Caco-2 (cell line): ENCODE measurements around the gene GLB1L2. TPM values are rescaled to one million over a fixed set of nuclear protein-coding genes. Genes with fewer than 3 reads are reported as not detected.

ENCODE experiments used
- BruUV-seq: library from RNA; stranded (reverse); fragments of 400-500 nt; replicated peaks from 2 replicates; lab custom pipeline; 2021; lab: Mats Ljungman, UMichigan
- CTCF ChIA-PET: fragments of 300-600 bp; sonication (Branson Sonifier 250); formaldehyde crosslinking; loops from one replicate; lab custom pipeline; 2022; ENCODE audit warnings: antibody characterized with exemption; lab: Charles Lee
- POLR2A ChIA-PET: fragments of 300-600 bp; sonication (Branson Sonifier 250); formaldehyde crosslinking; loops from one replicate; lab custom pipeline; 2022; ENCODE audit warnings: antibody characterized with exemption; lab: Charles Lee
- DNase-seq, 2 experiments: peaks; one replicate each; pipeline versions ENCODE4 v3.0.0 to v3.0.0-alpha.2; 2020 to 2022
- H3K27me3 ChIP-seq: replicated peaks from 2 replicates; pipeline ENCODE4 v1.6.0; 2011; ENCODE audit warnings: low read length; ENCODE audit not compliant: control insufficient read depth, insufficient read depth
- H3K36me3 ChIP-seq: 2 replicates; pipeline ENCODE4 v1.5.1; 2011; ENCODE audit warnings: low read length; ENCODE audit not compliant: control insufficient read depth, insufficient read depth
- H3K4me1 ChIP-seq: fragments of 250-450 bp; sonication (Bioruptor Pico); 2 replicates; pipeline ENCODE4 v1.5.1; 2020; ENCODE audit warnings: mild to moderate bottlenecking
- H3K4me3 ChIP-seq: 2 replicates; pipeline ENCODE4 v1.5.1; 2011; ENCODE audit warnings: low read depth, mild to moderate bottlenecking, control low read depth, low read length
- H3K9me3 ChIP-seq: fragments of 250-450 bp; sonication (Bioruptor Pico); 2 replicates; pipeline ENCODE4 v1.5.1; 2020; ENCODE audit warnings: mild to moderate bottlenecking, moderate library complexity
- H3K27ac Mint-ChIP-seq: one replicate; pipeline ENCODE4 v1.8.0; 2022; ENCODE audit warnings: mixed read lengths; ENCODE audit not compliant: unreplicated experiment
- H3K27me3 Mint-ChIP-seq: one replicate; pipeline ENCODE4 v1.8.0; 2022; ENCODE audit warnings: mixed read lengths; ENCODE audit not compliant: insufficient read depth, unreplicated experiment
- H3K36me3 Mint-ChIP-seq: one replicate; pipeline ENCODE4 v1.8.0; 2022; ENCODE audit warnings: mild to moderate bottlenecking, mixed read lengths; ENCODE audit not compliant: insufficient read depth, unreplicated experiment
- H3K4me1 Mint-ChIP-seq: one replicate; pipeline ENCODE4 v1.8.0; 2022; ENCODE audit warnings: low read depth, mixed read lengths; ENCODE audit not compliant: unreplicated experiment
- H3K4me3 Mint-ChIP-seq: one replicate; pipeline ENCODE4 v1.8.0; 2022; ENCODE audit warnings: mild to moderate bottlenecking, moderate library complexity, mixed read lengths; ENCODE audit not compliant: unreplicated experiment
- H3K9me3 Mint-ChIP-seq: one replicate; pipeline ENCODE4 v1.8.0; 2022; ENCODE audit warnings: mixed read lengths; ENCODE audit not compliant: unreplicated experiment
- intact Hi-C: fragments of 100-400 bp; cut with micrococcal nuclease; formaldehyde crosslinking; loops from one replicate; pipeline ENCODE4 v1.10.0; 2022; ENCODE audit not compliant: unreplicated experiment
- total RNA-seq: library from RNA; stranded (reverse); gene quantifications from 2 replicates; pipeline ENCODE4 v1.2.3, GENCODE V29; 2022
- TF ChIP-seq, protein P1 (sequence below), 2 experiments: fragments of 200-600 bp in 1 of 2; IDR thresholded peaks; 1 replicate in 1 of 2; 2 replicates in 1 of 2; pipeline versions ENCODE4 v1.5.1 to v1.8.0; 2011 to 2022; ENCODE audit warnings: antibody characterized with exemption in 1 of 2, control low read depth in 1 of 2, inconsistent platforms in 1 of 2, low read depth in 1 of 2, low read length in 1 of 2, mild to moderate bottlenecking in 1 of 2, moderate library complexity in 1 of 2; ENCODE audit not compliant: insufficient read depth in 1 of 2, severe bottlenecking in 1 of 2, unreplicated experiment in 1 of 2

Gene GLB1L2
- total RNA-seq, 1 experiment from 2014 or later = 15.8 TPM

DNA sequence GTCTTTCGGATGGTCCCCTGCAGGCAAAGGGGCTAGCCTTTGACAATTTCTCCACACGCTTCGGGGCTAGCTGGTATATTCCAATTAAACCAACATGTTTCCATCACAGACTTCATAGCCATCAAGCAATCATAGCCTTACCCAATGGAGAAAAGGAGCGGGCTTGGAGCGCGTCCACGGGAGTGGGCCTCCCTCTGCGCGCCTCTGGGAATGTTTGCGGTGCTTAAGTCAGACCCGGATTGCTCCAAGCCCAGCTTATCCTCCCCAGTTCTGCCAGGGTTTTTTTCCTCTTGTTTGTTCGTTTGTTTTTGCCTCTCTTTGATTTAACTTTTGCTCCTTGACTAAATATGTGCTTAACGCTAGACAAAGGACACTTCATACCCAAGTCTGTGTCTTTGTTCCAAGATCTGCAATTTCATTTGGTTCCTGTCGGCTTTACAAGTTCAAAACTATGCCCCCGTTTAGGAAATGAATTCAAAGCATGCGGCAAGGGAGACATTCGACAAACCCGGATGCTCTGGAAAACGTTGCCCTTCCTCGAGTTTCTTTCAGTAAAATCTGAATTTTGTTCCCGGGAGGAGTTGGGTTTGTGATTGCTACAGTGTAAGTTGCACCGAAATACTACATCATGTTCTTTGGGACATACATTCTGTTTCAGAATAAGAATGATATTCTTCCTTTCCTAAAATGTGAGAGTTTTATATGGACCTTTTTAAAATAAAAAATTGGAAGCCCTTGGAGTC, 1.0 kb upstream of the GLB1L2 start:
- intact Hi-C loops = loop anchor here (2.0 to 5.0 kb wide), 2 partner anchors 58 to 78 kb away; partner anchors contain the start of genes ACAD8 and THYN1
- DNase-seq = peak in 1 of 2 experiments; percentile 34
- BruUV-seq = no TSS peak
- ChIA-PET CTCF (interaction anchor here (0.5 kb wide), 1 partner anchor 62 kb away, joined by 3 read pairs; no protein-coding TSS in a partner anchor), POLR2A (no interaction called here)
- no peak overlapping the region for H3K27ac Mint-ChIP-seq
- no peaks in the 10 kb centered on the region for H3K9me3 Mint-ChIP-seq
- Histone ChIP-seq H3K9me3 (no peaks in the 10 kb centered on the region), H3K4me1 (peaks cover 11% of the 10 kb centered on the region), H3K4me3 (peak overlapping the region; percentile 45), H3K27me3 (no peaks in the 10 kb centered on the region), H3K36me3 (no peaks in the 10 kb centered on the region)
- H3K36me3 Mint-ChIP-seq = no peaks in the 10 kb centered on the region
- peak overlapping the region; percentile 86 for H3K4me3 Mint-ChIP-seq
- H3K4me1 Mint-ChIP-seq = peaks cover 30% of the 10 kb centered on the region
- H3K27me3 Mint-ChIP-seq = peaks cover 30% of the 10 kb centered on the region
- TF ChIP-seq, protein P1, sequence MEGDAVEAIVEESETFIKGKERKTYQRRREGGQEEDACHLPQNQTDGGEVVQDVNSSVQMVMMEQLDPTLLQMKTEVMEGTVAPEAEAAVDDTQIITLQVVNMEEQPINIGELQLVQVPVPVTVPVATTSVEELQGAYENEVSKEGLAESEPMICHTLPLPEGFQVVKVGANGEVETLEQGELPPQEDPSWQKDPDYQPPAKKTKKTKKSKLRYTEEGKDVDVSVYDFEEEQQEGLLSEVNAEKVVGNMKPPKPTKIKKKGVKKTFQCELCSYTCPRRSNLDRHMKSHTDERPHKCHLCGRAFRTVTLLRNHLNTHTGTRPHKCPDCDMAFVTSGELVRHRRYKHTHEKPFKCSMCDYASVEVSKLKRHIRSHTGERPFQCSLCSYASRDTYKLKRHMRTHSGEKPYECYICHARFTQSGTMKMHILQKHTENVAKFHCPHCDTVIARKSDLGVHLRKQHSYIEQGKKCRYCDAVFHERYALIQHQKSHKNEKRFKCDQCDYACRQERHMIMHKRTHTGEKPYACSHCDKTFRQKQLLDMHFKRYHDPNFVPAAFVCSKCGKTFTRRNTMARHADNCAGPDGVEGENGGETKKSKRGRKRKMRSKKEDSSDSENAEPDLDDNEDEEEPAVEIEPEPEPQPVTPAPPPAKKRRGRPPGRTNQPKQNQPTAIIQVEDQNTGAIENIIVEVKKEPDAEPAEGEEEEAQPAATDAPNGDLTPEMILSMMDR (IDR thresholded peaks at IDR 0.05; ENCODE audit: insufficient read depth in 1 of 2, low read depth in 1 of 2, low read length in 1 of 2, severe bottlenecking in 1 of 2, unreplicated experiment in 1 of 2) = no peak

GRCh38 chr11:134332189-134332631, 422 bp downstream of the GLB1L2 start:
- ChIA-PET CTCF (interaction anchor here (1.0 to 1.7 kb wide), 3 partner anchors 9 to 70 kb away, joined by 3 to 7 read pairs (median 5); no protein-coding TSS in a partner anchor), POLR2A (no interaction called here)
- peaks cover 30% of the 10 kb centered on the region for H3K4me1 Mint-ChIP-seq
- intact Hi-C loops = loop anchor here (5.0 kb wide), 1 partner anchor 80 kb away; the partner anchor contains the start of genes ACAD8 and THYN1
- TF ChIP-seq, protein P1 (IDR thresholded peaks at IDR 0.05; ENCODE audit: insufficient read depth in 1 of 2, low read depth in 1 of 2, low read length in 1 of 2, severe bottlenecking in 1 of 2, unreplicated experiment in 1 of 2) = peak in 1 of 2 experiments; percentile 54
- H3K36me3 ChIP-seq = no peaks in the 10 kb centered on the region
- no peaks in the 10 kb centered on the region for H3K9me3 Mint-ChIP-seq
- peak overlapping the region; percentile 90 for H3K4me3 ChIP-seq
- peaks cover 25% of the 10 kb centered on the region for H3K27me3 Mint-ChIP-seq
- peak overlapping the region; percentile 33 for H3K27ac Mint-ChIP-seq
- H3K4me1 ChIP-seq = peaks cover 11% of the 10 kb centered on the region
- peak in 1 of 2 experiments; percentile 66 for DNase-seq
- no TSS peak for BruUV-seq
- peak overlapping the region; percentile 86 for H3K4me3 Mint-ChIP-seq
- no peaks in the 10 kb centered on the region for H3K36me3 Mint-ChIP-seq
- no peaks in the 10 kb centered on the region for H3K27me3 ChIP-seq
- no peaks in the 10 kb centered on the region for H3K9me3 ChIP-seq

- H3K4me1 ChIP-seq = peaks cover 11% of the 10 kb centered on the region
- Mint-ChIP-seq H3K9me3 (no peaks in the 10 kb centered on the region), H3K27me3 (peaks cover 22% of the 10 kb centered on the region), H3K27ac (peak overlapping the region; percentile 33), H3K4me3 (peak overlapping the region; percentile 86), H3K36me3 (no peaks in the 10 kb centered on the region), H3K4me1 (peaks cover 30% of the 10 kb centered on the region)
- ChIA-PET POLR2A (no interaction called here), CTCF (interaction anchor here (1.0 to 1.7 kb wide), 2 partner anchors 8 to 48 kb away, joined by 5 to 7 read pairs; no protein-coding TSS in a partner anchor)
- H3K4me3 ChIP-seq = peak overlapping the region; percentile 90
- no peak for DNase-seq
- no peaks in the 10 kb centered on the region for H3K36me3 ChIP-seq
- BruUV-seq = TSS peak; percentile 28
- no peaks in the 10 kb centered on the region for H3K27me3 ChIP-seq
- TF ChIP-seq, protein P1 (IDR thresholded peaks at IDR 0.05; ENCODE audit: insufficient read depth in 1 of 2, low read depth in 1 of 2, low read length in 1 of 2, severe bottlenecking in 1 of 2, unreplicated experiment in 1 of 2) = no peak
- intact Hi-C loops = loop anchor here (5.0 kb wide), 1 partner anchor 80 kb away; the partner anchor contains the start of genes ACAD8 and THYN1
- no peaks in the 10 kb centered on the region for H3K9me3 ChIP-seq
Observed at GRCh38 chr11:134332782-134333181, 994 bp downstream of the GLB1L2 start.
